Neuron (in vitro differentiated cells): ENCODE data around the gene CCDC154.
"Not testable (repeated sequence)": the region's sequence is repeated elsewhere in the genome, so short reads cannot be mapped to it uniquely, and the experiment has no call there.

ENCODE experiments used
- H2AFZ ChIP-seq: one replicate; pipeline ENCODE4 v1.6.1; 2013; ENCODE audit warnings: low read depth, mild to moderate bottlenecking, inconsistent platforms, low read length, moderate library complexity
- H3K27me3 ChIP-seq: one replicate; pipeline ENCODE4 v1.6.1; 2013; ENCODE audit warnings: low read length; ENCODE audit not compliant: insufficient read depth
- H3K36me3 ChIP-seq: one replicate; pipeline ENCODE4 v1.6.1; 2013; ENCODE audit warnings: low read length; ENCODE audit not compliant: insufficient read depth
- H3K4me1 ChIP-seq: one replicate; pipeline ENCODE4 v1.6.1; 2013; ENCODE audit warnings: low read length; ENCODE audit not compliant: insufficient read depth
- H3K4me3 ChIP-seq: 2 replicates; pipeline ENCODE4 v1.5.1; 2013; ENCODE audit warnings: mild to moderate bottlenecking, low read length, moderate library complexity
- H3K9me3 ChIP-seq: one replicate; pipeline ENCODE4 v1.6.1; 2013; ENCODE audit warnings: low read length

Gene CCDC154

DNA sequence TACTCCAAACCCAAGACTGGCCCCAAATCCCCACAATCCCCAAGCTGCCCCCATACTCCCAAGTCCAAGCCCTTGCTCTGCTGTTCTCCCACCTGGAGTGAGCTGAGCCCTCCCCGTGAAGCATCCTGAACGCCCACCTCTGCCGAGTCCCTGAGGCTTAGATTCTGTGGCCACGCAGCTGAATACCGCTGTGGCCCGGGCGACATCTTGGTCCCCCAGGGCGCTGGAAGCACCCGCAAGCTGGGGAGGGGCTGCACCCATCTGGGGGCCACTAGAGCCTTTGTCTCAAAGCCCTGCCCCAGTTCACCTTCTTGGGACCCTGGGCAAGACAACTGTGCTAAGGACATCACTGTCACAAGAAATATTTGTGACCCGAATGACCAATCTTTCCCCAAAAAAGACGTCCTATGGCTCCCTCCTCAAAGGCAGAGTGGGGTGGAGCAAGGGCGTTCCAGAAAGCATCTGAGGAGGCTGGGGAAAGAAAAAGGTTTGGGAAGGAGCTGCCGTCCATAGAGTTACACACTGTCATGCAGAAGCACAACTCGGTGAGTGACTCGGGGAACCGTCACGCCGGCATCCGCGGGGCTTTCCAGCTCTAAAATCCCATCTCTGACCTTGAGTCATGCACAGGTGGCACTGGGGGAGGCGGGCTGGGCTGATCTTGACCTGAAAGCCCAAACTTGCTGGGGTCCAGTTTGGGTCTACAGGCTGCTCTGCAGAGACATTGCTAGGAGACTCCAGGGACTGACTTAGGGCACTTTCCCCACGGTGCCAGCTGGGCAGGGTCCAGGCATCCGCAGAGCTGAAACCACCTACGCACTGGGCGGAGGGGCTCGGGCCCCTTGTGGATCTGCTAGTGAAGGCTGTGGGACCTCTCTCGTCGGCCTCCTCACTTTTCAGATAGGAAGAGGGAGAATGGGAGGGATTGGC, 37.8 kb upstream of the CCDC154 start:
- Histone ChIP-seq H3K36me3 (no peaks in the 10 kb centered on the region), H3K27me3 (peaks cover 3% of the 10 kb centered on the region), H3K4me3 (no peak overlapping the region), H3K9me3 (no peaks in the 10 kb centered on the region), H2AFZ (no peak overlapping the region), H3K4me1 (no peaks in the 10 kb centered on the region)

- H3K4me3 ChIP-seq, H3K9me3 ChIP-seq, H2AFZ ChIP-seq, H3K27me3 ChIP-seq, H3K36me3 ChIP-seq, H3K4me1 ChIP-seq: not testable (repeated sequence)
Measured at GRCh38 chr16:1478937-1479336, 34.6 kb upstream of the CCDC154 start.

DNA sequence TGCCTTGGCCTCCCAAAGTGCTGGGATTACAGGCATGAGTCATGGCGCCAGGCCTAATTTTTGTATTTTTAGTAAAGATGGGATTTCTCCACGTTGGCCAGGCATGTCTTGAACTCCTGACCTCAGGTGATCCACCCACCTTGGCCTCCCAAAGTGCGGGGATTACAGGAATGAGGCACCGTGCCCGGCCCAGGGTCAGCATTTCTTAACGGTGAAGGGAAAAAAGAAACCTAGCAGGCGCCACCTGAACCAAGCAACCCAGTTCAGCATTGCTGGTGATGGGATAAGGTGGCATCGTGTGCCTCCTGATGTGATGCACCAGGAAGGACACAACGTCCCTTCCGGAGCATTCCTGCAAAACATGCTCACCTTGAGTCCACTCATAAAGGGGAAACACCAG, 32.7 kb upstream of the CCDC154 start:
- no peaks in the 10 kb centered on the region for H3K36me3 ChIP-seq
- H3K9me3 ChIP-seq = no peaks in the 10 kb centered on the region
- peaks cover 12% of the 10 kb centered on the region for H3K4me1 ChIP-seq
- H3K27me3 ChIP-seq = no peaks in the 10 kb centered on the region
- no peak overlapping the region for H2AFZ ChIP-seq
- no peak overlapping the region for H3K4me3 ChIP-seq

- Histone ChIP-seq H3K4me3 (peak overlapping the region; percentile 89), H3K27me3 (no peaks in the 10 kb centered on the region), H2AFZ (peak overlapping the region; percentile 95), H3K9me3 (no peaks in the 10 kb centered on the region), H3K4me1 (peaks cover 12% of the 10 kb centered on the region), H3K36me3 (no peaks in the 10 kb centered on the region)
Measured at GRCh38 chr16:1475552-1476114, 31.3 kb upstream of the CCDC154 start.

- Histone ChIP-seq H3K4me3 (peak within 1 kb of the TSS; percentile 89), H2AFZ (peak within 1 kb of the TSS; percentile 95), H3K9me3 (no peaks in the 10 kb centered on the region), H3K27me3 (no peaks in the 10 kb centered on the region), H3K4me1 (peaks cover 12% of the 10 kb centered on the region), H3K36me3 (no peaks in the 10 kb centered on the region)
Measured at GRCh38 chr16:1474796-1475551, 30.6 kb upstream of the CCDC154 start, which contains the start of gene CLCN7. Gene CLCN7, minus strand, starts transcription at chr16:1475028. Its CDS starts 54 bp downstream, at chr16:1474974.

DNA sequence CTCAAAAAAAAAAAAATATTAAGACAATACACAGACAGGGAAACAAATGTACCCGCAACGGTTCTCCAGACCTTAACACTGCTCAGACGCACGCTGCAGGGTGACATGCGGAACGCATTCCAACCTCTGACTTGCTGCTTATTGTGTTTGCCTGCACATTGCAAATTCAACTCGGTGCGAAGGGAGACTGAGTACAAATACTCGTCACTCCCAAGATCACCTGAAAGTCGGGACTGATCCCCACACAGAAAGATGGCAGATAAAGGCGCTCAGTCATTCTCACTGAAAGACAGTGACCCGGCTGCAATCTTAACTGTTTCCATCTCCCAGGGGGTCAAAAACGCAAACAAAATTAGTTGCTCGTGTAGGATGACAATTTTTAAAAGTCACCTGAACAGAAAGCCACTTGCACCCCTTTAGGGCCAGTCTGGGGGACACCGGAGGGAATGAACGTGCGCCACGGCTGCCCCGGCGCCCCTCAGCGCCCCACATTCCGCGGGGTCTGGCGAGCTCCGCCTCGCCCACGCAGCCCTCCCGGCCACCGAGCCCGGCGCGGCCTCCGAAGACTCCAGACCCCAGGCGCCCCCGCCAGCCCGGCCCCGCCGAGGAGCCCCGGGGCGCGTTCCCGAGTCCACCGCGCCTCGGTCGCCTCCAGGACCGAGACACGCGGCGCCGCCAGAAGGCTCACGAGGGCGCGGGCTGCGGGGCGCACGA, 29.9 kb upstream of the CCDC154 start:
- Histone ChIP-seq H3K4me1 (peaks cover 12% of the 10 kb centered on the region), H3K9me3 (no peaks in the 10 kb centered on the region), H3K36me3 (no peaks in the 10 kb centered on the region), H2AFZ (peak overlapping the region; percentile 95), H3K27me3 (no peaks in the 10 kb centered on the region), H3K4me3 (peak overlapping the region; percentile 89)

- Histone ChIP-seq H3K27me3 (no peaks in the 10 kb centered on the region), H3K4me3 (no peak overlapping the region), H3K9me3 (no peaks in the 10 kb centered on the region), H3K36me3 (no peaks in the 10 kb centered on the region), H3K4me1 (peaks cover 12% of the 10 kb centered on the region), H2AFZ (no peak overlapping the region)
Measured at GRCh38 chr16:1472974-1473373, 28.6 kb upstream of the CCDC154 start.

DNA sequence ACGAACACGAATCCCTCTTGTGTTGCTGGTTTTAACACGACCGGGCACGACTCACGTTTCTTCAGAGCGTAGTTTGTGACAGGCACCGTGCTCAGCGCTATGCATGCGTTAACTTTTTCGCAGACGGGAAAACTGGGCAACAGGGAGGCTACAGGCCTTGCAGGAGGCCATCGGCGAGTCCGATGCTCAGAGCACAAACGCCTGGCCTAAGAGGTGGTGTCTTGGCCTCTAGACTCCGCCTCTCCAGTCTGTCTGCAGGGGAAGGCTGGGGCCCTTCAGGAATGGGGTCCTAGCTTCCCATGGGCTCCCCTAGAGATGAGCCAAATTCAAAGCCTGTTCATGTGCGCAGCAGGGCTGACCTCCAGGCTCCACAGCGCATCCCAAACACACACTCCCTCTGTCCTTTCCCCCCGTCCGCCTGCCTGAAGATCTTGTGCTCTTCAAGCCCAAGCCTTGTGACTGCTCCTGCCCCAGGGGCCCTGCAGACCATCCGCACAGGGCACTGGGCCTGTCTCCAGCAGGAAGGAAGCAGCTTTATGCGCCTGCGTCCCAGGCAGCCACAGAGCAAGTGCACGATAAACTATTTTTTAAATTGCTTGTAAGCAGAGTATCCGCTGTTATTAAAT, 27.3 kb upstream of the CCDC154 start:
- Histone ChIP-seq H3K4me1 (peaks cover 12% of the 10 kb centered on the region), H3K27me3 (no peaks in the 10 kb centered on the region), H3K36me3 (no peaks in the 10 kb centered on the region), H3K9me3 (no peaks in the 10 kb centered on the region), H3K4me3 (no peak overlapping the region), H2AFZ (no peak overlapping the region)

DNA sequence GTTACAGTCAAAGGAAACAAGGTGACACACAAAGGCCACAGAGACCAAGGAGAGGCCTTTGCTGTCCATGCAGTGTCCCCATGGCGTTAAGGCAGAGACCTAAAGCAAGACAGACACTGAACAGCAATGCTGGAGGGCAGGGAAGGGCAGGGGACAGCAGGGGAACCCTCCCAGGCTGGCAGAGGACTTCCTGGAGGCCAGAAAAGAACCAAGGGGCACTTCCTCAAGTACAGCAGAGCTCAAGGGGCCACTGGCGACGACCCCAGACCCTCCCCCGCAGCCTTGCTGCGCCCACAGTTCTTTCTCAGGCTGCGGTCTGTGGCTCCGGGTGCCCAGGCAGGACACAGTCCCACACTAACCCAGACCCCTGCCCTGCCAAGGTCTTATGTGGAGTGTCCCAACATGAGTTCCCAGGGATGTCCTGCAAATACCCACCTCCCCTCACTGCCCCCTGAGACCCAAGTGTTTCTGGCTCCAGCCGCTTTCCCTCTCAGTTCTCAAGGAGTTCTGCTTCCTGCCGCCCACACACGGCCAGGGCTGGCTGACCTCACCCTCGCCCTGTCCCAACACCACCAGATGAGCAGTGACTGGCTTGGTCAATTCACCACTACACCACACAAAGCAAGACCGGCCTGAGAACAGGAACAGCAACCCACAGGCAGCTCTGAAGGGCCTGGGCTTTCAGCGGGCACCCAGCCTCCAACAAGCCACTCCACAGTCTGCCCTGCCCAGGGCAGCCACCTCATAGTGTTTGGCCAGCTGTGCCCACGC, 26.3 kb upstream of the CCDC154 start:
- Histone ChIP-seq H3K9me3 (no peaks in the 10 kb centered on the region), H3K36me3 (no peaks in the 10 kb centered on the region), H3K27me3 (no peaks in the 10 kb centered on the region), H3K4me1 (peaks cover 12% of the 10 kb centered on the region), H2AFZ (no peak overlapping the region), H3K4me3 (no peak overlapping the region)

GRCh38 chr16:1469693-1470201, 25.4 kb upstream of the CCDC154 start:
- H3K36me3 ChIP-seq = no peaks in the 10 kb centered on the region
- H3K4me1 ChIP-seq = peaks cover 10% of the 10 kb centered on the region
- no peak overlapping the region for H2AFZ ChIP-seq
- H3K27me3 ChIP-seq = no peaks in the 10 kb centered on the region
- no peaks in the 10 kb centered on the region for H3K9me3 ChIP-seq
- H3K4me3 ChIP-seq = no peak overlapping the region

GRCh38 chr16:1469141-1469540, 24.8 kb upstream of the CCDC154 start:
- not testable (repeated sequence) for H3K27me3 ChIP-seq, H3K4me3 ChIP-seq, H3K36me3 ChIP-seq, H2AFZ ChIP-seq, H3K9me3 ChIP-seq, H3K4me1 ChIP-seq

DNA sequence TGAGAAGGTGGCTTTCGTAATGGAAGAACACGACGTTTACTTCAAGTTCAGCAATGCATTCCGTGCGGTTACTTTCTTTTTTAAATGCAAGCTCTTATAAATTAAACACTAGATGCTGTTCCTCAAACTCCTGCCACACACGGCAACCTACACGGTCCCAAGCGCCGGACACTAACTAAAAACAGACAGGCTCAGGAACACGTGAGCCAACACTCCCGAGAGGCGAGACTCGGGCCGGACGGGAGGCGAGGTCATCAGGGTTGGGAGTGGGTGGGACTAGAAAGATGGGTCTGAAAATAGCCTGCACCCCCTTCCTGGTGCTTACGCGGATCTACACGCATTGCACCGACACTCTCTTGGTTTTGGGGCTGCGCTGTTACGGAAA, 24.1 kb upstream of the CCDC154 start:
- H3K4me3 ChIP-seq = no peak overlapping the region
- H2AFZ ChIP-seq = no peak overlapping the region
- no peaks in the 10 kb centered on the region for H3K4me1 ChIP-seq
- H3K36me3 ChIP-seq = no peaks in the 10 kb centered on the region
- H3K9me3 ChIP-seq = no peaks in the 10 kb centered on the region
- H3K27me3 ChIP-seq = no peaks in the 10 kb centered on the region
